Left forelimb (tissue), 1 donor: Measurements from ENCODE around the gene FDXR.

Experiments used
- DNase-seq: peaks from one replicate; pipeline ENCODE4 v3.0.0-alpha.2; 2018; ENCODE audit warnings: low spot score

Gene FDXR

GRCh38 chr17:74857191-74857590 is 15.6 kb downstream of the FDXR start:
- DNase-seq = no peak

- DNase-seq = no peak
Observed at GRCh38 chr17:74856112-74856511, 16.7 kb downstream of the FDXR start.

GRCh38 chr17:74855323-74855722 is 17.5 kb downstream of the FDXR start:
- DNase-seq = no peak

DNA sequence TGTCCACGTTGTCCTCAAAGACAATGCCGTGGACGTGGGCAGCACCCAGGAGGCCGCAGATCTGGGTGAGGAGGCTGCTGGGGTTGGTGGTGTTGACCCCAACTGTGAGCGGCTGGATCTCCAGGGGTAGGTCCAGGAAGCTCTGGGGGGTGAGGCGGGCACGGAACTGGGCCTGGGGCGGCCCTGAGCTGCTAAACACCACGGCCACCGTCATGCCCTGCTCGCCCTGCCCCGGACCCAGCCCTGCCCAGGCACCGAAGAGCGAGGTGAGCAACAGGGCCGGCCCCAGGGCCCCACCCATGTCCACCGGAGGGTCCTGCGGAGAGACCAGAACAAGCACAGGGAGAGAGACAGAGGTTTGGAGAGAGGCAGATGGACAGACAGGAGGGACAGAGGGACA is 18.0 kb downstream of the FDXR start:
- DNase-seq = no peak

DNA sequence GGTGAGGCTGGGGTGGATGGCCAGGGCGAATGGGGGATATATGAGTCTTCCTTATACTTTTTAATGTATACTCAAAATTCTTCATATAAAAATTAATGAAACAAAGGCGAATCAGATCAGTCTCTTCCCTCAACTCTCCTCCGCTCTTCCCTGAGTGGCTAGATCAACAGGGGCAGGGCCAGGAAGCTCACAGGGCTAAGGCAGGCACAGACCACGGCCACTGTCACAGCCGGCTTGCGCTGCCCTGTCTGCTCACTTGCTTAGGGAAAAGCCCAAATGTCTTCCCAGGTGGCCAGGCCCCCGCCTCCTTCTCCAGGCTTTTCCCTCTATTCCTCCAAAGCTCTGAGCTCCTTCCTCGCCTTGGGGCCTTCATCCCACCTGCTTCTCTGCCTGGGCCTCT is 19.1 kb downstream of the FDXR start:
- DNase-seq = no peak

DNA sequence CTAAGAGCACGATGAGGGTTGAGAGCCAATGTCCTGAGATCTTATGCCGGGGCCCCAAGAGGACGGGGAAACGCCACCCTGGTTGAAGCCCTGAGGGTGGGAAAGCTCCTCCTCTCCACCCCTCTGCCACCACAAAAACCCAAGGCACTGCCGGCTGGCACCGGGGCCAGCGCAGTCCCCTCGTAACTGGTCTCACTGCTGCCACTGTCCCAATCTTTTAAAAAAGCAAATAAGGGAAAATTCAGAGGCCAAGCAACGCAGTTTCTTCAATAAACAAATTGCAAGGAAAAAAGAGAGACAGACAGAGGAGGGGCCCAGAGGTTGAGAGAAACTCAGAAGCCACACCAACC is 19.8 kb downstream of the FDXR start:
- no peak for DNase-seq

GRCh38 chr17:74852237-74853047 is 20.4 kb downstream of the FDXR start:
- DNase-seq = no peak

DNA sequence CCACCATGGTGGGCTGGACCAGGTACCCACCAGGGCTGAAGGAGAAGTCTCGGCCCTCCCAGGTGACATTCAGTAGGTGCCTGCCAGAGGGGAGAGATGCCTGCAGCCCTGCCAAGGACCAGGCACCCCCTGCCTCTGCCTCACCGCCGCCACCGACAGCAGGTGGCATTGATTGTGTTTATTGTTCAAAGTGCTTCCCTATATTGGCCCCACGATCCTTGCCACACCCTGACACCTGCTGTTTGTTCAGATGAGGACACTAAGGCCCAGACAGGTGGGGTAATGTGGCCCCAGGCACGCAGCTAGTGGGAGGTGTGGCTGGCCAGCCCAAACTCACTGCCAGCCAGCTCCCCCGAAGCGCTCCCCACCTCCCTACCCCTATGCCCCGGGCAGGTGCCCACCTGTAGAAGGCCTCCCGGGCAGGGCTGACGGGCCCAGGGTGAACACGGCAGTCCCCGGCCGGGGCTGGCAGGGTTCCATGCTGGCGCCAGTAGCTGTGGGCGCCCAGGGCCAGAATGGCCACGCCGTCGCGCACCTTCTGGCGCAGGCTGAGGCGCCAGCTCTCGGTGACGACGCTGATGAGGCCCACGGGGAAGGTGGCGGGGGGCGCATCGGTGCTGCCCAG is 21.1 kb downstream of the FDXR start:
- DNase-seq = no peak

DNA sequence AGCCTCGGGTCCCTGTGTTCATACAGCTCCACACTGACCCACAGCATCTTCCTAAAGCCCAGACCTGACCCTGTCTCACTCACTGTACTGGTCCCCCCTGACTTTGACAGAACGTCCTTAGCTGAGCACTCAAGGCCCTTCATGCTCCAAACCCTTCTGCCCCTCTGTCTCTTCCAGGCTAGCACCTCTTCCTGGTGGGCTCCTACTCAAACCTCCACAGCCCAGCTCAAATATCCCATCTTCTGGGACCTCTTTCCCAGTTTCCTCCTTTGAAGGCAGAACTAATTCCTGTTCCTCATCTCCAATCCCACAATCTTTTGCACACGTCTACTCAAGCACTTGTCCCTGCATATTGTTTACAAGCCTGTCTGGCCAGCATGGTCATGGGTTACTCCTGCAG is 21.9 kb downstream of the FDXR start:
- DNase-seq = no peak

DNA sequence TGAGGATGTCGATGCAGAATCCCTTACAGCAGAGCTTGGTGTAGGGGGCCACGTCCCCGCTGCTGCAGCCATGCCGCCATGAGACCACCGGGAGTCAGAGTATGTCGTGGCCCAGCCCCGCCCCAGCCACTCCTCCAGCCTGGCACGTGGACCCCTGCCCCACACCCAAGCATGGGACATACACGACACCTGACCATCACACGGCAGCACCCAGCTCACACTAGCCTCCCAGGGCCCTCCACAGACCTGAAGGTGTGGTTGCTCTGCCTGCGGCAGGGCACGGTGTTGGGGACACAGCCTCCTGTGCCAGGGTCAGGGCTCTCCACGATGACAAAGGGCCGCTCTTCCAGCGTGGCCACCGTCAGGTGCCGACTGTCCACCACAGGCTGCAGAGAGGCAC is 22.5 kb downstream of the FDXR start:
- no peak for DNase-seq

DNA sequence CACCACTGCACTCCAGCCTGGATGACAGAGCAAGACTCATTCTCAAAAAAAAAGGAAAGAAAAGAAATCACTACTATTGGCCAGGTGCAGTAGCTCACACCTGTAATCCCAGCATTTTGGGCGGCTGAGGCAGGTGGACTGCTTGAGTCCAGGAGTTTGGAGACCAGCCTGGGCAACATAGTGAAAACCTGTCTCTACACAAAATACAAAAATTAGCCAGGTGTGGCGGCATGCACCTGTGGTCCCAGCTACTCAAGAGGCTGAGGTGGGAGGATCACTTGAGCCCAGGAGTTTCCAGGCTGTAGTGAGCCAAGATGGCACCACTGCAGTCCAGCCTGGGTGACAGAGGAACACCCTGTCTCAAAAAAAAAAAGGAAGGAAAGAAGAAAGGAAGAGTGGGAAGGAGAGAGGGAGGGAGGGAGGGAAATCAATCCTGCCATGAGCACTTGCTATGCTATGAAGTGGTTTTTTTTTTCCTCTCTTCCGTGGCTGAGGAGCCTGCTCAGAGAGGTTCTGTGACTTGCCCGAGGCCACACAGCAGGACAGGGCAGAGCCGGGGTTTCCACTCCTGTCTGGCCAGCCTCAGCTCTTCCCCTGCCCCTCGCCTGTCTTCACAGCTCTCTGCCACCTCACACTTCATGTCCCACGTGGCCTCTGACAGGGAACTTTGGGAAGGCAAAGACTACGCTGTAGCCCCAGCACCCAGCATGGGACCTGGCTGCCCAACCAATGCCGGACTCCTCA is 24.0 kb downstream of the FDXR start:
- DNase-seq = no peak

DNA sequence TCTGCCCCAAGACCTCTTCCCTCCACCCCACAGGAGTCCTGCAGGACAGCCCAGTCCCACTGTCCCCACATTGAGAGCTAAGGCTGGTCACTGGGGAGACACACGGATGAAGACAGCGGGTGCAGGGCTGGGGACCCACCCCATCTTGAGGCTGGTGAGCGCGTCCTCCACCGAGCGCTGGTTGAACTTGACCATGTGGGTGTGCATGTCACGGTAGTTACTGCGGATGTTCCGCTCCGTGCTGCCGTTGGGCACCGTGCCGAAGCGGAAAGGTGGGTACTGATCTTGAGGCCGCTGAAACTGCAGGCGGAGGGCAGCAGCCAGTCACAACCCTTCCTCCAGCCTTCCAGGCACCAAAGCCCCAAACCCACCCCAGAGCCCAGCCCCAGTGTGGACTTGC is 26.2 kb downstream of the FDXR start:
- no peak for DNase-seq

DNA sequence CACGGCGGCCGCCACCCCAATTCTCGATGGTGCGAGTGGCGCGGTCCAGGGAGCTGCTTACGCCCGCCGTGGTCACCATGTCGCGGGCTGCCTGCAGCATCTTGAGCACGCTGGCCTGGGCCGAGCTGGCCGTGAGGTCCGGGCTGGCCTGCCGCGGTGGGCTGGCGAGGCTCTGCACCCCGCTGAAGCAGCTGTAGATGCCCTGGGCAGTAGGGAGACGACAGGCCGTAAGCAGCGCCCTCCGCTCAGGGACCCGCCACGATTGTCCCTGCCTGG is 29.5 kb downstream of the FDXR start:
- no peak for DNase-seq

- no peak for DNase-seq
Observed at GRCh38 chr17:74842599-74843351, 30.0 kb downstream of the FDXR start.

- no peak for DNase-seq
Observed at GRCh38 chr17:74842146-74842598, 30.6 kb downstream of the FDXR start.

DNA sequence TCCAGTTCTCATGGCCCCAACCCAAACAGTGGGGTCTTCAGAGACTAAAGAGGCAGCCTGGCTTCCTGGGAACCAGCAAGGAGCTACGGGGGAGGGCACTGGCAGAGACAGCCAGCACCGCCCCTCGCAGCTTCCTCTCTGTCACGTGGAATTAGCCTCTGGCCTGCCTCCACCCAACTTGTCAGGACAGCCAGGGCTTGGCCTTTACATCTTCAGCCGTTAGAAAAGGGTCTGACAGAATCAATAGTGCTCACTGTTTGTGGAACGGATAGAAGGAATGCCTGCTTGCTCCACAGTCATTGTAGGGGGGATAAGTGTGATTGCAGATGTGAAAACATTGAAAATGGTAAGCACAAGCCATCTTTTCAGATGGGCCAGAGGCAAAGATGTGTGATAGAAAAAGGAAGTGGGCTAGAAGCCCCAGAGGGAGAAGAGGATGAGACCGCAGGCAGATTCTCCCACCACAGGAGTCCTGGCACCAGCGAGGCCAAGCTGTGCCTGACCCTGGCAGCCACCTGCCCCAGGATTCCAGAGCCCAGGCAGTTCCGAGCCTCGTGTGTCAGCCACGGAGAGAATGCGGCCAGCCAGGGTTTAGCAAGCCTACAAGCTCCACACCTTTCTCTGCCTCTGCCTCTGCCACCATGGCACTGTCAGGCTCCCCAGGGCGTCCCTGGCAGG is 31.7 kb downstream of the FDXR start:
- peak; percentile 80 for DNase-seq

GRCh38 chr17:74839990-74840852 is 32.6 kb downstream of the FDXR start:
- no peak for DNase-seq

- DNase-seq = no peak
Observed at GRCh38 chr17:74838274-74838673, 34.5 kb downstream of the FDXR start.

- no peak for DNase-seq
Observed at GRCh38 chr17:74836691-74837467, 35.9 kb downstream of the FDXR start.

- no peak for DNase-seq
Observed at GRCh38 chr17:74836191-74836590, 36.6 kb downstream of the FDXR start.
